A549 (cell line): ENCODE data around the gene SLC37A2.

Experiments
- CHD2 ChIP-seq: fragments of 150-350 bp; IDR thresholded peaks from 2 replicates; pipeline ENCODE4 v1.6.1; 2014; ENCODE audit warnings: low read length; ENCODE audit not compliant: partially characterized antibody
- EP300 ChIP-seq, 2 experiments: fragments of >200 bp; sonication (Bioruptor Twin); formaldehyde crosslinking; IDR thresholded peaks; 2 replicates in 1 of 2; 3 replicates in 1 of 2; pipeline ENCODE4 v1.6.1; 2016 to 2017
- FOXS1 ChIP-seq: fragments of 250-450 bp; sonication (Bioruptor Pico); IDR thresholded peaks from 2 replicates; pipeline ENCODE4 v1.5.0; 2020; ENCODE audit warnings: mild to moderate bottlenecking, moderate library complexity
- MYC ChIP-seq: IDR thresholded peaks from 2 replicates; pipeline ENCODE4 v1.6.1; 2012; ENCODE audit warnings: mild to moderate bottlenecking, inconsistent platforms, low read length, improper control_type of control experiment, borderline replicate concordance
- POLR2A ChIP-seq: IDR thresholded peaks from 2 replicates; pipeline ENCODE4 v1.6.1; 2012; ENCODE audit warnings: mild to moderate bottlenecking, low read length
- RAD21 ChIP-seq, 2 experiments: fragments of >200 bp in 1 of 2; sonication (Bioruptor Twin) in 1 of 2; formaldehyde crosslinking in 1 of 2; IDR thresholded peaks in 1 of 2; conservative IDR thresholded peaks in 1 of 2; 2 replicates in 1 of 2; 3 replicates in 1 of 2; pipeline ENCODE4 v1.6.1; 2012 to 2018; ENCODE audit warnings: inconsistent platforms in 1 of 2
- TF ChIP-seq, protein P1 (sequence below): fragments of >200 bp; sonication (Bioruptor Twin); formaldehyde crosslinking; IDR thresholded peaks from 3 replicates; pipeline ENCODE4 v1.5.1; 2016
- TF ChIP-seq, protein P2 (sequence below): fragments of >200 bp; sonication (Bioruptor Twin); formaldehyde crosslinking; IDR thresholded peaks from 3 replicates; pipeline ENCODE4 v1.6.1; 2016
- TF ChIP-seq, protein P3 (sequence below): fragments of 150-350 bp; IDR thresholded peaks from 2 replicates; pipeline ENCODE4 v1.6.1; 2014; ENCODE audit warnings: low read depth, mild to moderate bottlenecking, low read length
- TF ChIP-seq, protein P4 (sequence below): IDR thresholded peaks from 2 replicates; pipeline ENCODE4 v1.6.1; 2012
- TF ChIP-seq, protein P5 (sequence below): fragments of 450-650 bp; IDR thresholded peaks from 2 replicates; pipeline ENCODE4 v1.6.1; 2014; ENCODE audit warnings: antibody characterized with exemption

DNA sequence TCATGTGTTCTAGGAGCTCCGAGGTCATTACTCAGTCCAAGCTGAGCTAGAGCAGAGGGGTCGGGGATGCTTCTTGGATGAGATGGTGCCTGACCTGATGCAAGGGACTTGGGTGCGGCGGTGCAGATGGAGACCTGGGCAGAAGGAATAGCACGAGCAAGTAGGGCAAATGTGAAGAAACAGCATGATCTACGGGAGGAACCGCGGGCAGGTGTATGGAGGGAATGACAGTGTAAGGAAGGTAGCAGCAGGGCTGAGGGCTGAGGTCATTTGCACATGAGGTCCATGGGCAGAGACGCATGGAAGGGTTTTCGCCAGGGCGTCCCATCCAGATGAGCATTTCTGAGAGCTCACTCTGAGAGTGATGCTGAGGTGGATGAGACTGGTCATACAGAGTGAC is 14.9 kb downstream of the SLC37A2 start:
- TF ChIP-seq, protein P1, sequence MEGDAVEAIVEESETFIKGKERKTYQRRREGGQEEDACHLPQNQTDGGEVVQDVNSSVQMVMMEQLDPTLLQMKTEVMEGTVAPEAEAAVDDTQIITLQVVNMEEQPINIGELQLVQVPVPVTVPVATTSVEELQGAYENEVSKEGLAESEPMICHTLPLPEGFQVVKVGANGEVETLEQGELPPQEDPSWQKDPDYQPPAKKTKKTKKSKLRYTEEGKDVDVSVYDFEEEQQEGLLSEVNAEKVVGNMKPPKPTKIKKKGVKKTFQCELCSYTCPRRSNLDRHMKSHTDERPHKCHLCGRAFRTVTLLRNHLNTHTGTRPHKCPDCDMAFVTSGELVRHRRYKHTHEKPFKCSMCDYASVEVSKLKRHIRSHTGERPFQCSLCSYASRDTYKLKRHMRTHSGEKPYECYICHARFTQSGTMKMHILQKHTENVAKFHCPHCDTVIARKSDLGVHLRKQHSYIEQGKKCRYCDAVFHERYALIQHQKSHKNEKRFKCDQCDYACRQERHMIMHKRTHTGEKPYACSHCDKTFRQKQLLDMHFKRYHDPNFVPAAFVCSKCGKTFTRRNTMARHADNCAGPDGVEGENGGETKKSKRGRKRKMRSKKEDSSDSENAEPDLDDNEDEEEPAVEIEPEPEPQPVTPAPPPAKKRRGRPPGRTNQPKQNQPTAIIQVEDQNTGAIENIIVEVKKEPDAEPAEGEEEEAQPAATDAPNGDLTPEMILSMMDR, result no peak
- TF ChIP-seq RAD21 (conservative IDR thresholded peaks at IDR 0.05 in 1 of 2, IDR thresholded peaks at IDR 0.05 in 1 of 2) (no peak), POLR2A (no peak), CHD2 (no peak), MYC (no peak), FOXS1 (no peak), EP300 (IDR thresholded peaks at IDR 0.05) (no peak)
- TF ChIP-seq, protein P2, sequence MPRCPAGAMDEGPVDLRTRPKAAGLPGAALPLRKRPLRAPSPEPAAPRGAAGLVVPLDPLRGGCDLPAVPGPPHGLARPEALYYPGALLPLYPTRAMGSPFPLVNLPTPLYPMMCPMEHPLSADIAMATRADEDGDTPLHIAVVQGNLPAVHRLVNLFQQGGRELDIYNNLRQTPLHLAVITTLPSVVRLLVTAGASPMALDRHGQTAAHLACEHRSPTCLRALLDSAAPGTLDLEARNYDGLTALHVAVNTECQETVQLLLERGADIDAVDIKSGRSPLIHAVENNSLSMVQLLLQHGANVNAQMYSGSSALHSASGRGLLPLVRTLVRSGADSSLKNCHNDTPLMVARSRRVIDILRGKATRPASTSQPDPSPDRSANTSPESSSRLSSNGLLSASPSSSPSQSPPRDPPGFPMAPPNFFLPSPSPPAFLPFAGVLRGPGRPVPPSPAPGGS, result no peak
- TF ChIP-seq, protein P3, sequence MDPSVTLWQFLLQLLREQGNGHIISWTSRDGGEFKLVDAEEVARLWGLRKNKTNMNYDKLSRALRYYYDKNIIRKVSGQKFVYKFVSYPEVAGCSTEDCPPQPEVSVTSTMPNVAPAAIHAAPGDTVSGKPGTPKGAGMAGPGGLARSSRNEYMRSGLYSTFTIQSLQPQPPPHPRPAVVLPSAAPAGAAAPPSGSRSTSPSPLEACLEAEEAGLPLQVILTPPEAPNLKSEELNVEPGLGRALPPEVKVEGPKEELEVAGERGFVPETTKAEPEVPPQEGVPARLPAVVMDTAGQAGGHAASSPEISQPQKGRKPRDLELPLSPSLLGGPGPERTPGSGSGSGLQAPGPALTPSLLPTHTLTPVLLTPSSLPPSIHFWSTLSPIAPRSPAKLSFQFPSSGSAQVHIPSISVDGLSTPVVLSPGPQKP, result no peak
- TF ChIP-seq, protein P4, sequence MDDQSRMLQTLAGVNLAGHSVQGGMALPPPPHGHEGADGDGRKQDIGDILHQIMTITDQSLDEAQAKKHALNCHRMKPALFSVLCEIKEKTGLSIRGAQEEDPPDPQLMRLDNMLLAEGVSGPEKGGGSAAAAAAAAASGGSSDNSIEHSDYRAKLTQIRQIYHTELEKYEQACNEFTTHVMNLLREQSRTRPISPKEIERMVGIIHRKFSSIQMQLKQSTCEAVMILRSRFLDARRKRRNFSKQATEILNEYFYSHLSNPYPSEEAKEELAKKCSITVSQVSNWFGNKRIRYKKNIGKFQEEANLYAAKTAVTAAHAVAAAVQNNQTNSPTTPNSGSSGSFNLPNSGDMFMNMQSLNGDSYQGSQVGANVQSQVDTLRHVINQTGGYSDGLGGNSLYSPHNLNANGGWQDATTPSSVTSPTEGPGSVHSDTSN, result no peak
- TF ChIP-seq, protein P5, sequence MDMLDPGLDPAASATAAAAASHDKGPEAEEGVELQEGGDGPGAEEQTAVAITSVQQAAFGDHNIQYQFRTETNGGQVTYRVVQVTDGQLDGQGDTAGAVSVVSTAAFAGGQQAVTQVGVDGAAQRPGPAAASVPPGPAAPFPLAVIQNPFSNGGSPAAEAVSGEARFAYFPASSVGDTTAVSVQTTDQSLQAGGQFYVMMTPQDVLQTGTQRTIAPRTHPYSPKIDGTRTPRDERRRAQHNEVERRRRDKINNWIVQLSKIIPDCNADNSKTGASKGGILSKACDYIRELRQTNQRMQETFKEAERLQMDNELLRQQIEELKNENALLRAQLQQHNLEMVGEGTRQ, result no peak
